NCI-H1092 (cell line): ENCODE data around the gene GRAMD1C.

Source experiments
- DNase-seq: peaks from one replicate; lab custom pipeline; 2025; lab: John Stamatoyannopoulos, UW

GRAMD1C gene

DNA sequence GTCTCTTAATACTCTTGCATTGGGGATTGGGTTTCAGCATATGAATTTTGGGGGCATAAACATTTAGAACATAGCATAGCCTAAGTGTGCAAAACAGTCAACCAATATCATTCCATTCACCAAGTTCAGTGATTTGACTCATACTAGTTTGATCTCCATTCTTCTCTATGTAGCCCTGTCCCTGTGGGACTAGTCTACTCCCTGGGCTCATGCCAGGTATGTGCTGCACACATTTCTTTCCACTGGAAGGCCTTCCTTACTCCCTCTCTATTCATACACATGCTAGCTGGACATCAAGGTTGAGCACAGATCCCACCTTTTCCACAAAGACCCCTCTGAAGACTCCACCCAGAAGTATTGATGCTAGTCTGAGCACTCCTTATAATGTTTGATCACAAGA is 114.3 kb downstream of the GRAMD1C start:
- DNase-seq = no peak

DNA sequence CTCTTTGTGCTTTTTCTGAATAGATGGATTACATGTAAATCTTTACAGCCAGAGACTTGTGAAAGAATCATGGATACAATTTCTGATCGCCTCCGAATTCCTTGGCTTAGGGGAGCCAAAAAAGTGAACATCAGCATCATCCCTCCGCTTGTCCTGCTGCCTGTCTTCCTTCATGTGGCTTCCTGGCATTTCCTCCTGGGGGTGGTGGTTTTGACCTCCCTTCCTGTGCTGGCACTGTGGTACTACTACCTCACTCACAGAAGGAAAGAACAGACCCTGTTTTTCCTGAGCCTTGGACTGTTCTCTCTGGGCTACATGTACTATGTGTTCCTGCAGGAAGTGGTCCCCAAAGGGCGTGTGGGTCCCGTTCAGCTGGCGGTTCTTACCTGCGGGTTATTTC is 115.1 kb downstream of the GRAMD1C start:
- no peak for DNase-seq

DNA sequence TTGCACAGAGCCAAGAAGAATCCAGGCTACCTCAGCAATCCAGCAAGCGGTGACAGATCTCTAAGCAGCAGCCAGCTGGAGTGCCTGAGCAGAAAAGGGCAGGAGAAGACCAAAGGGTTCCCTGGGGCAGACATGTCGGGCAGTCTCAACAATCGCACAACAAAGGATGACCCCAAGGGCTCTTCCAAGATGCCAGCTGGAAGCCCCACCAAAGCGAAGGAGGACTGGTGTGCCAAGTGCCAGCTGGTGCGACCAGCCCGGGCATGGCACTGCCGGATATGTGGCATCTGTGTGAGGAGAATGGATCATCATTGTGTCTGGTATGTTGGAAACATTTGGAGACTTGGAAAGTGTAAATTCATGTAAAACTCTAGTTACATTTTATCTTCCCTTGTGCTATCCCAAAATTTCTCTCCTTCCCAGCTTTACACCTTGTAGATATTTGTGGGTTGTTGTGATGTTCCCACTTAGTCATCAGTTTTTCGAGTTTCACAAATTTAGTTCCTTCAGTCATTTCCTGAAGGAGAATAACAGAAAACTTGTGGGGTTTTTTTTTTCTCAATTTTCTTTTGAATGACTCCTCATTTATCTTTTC is 115.6 kb downstream of the GRAMD1C start:
- DNase-seq = no peak

DNA sequence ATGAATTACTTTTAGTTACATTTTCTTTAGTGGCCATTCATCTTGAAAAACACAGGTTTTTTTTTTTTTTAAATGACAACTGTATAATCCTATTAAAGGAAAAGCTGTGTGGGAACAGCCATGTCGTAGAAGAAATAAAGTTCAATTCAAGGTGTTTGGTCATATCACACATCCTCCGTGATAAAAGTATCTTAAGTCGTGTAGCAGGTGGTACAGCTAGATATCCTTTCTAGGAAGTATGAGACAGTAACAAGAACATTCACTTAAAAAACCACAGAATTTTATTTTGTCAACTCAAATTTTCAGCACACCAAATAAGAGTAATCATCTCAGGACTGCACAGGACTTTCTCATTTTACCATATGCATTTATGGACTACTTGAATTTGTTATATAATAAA is 125.3 kb downstream of the GRAMD1C start:
- no peak for DNase-seq

DNA sequence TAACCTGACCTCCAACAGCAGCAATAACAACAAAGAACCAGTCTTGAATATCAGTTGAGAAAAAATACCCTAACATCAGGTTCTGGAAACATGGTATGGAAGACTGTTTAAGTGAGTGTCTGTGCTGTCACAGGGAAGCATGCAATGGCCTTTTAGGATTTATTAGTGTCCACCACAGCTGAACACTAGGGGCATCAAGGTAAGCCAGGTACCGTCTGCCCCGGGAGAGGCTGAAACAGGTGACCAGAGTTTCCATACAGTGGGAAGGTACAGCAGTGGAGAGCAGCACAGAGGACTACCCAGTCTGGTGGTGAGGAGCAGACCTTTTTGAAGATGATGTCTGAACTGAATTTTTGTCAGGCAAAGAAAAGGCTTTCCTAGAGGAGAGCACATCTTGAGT is 127.6 kb downstream of the GRAMD1C start:
- DNase-seq = no peak

DNA sequence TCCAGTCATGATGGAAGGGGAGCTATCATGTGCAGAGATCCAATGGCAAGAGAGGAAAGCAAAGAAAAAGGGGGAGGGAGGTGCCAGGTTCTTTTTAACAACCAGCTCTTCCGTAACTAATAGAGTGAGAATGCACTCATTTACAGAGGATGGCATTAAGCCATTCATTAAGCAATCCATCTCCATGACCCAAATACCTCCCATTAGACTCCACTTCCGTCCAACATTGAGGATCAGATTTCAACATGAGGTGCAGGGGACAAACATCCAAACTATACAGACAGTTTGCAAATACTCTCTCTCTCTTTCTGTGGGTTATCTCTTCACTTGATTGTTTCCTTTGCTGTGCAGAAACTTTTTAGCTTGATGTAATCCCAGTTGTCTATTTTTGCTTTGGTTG is 130.4 kb downstream of the GRAMD1C start:
- no peak for DNase-seq

DNA sequence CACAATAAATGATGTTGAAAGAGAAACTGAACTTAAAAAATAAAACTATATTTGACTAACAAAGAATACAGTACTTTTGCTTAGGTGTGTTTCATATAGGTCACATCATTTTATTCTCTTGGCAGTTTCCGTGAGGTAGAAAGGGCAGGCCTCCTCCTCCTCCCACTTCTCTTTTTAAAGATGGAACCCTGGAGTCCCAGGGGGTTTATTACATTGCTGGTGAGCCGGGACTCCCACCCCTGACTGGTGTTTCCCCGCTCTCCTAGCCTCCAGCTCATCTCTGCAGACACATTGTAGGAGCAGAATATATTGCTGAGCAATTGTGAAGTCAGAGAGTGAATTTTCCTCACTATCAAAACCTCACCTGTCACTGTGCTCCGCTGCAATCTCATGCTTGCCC is 139.2 kb downstream of the GRAMD1C start:
- no peak for DNase-seq

DNA sequence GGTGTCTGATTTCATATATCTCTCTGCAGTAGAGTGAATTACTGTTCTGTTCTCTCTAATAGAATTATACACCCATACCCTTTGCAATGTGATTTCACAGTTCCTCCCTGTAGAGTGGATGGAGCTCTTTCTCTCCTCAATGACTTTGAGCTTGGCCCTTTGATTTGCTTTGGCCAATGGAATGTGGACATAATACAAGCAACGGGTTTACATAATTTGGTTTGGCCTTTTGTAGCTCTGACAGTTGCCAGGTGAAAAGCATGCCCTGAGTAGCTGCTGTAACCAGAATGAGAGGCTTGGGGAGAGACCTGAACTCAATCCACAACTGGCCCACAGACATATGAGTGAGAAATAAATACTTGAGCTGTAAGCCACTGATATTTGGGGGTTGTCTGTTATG is 141.3 kb downstream of the GRAMD1C start:
- no peak for DNase-seq

DNA sequence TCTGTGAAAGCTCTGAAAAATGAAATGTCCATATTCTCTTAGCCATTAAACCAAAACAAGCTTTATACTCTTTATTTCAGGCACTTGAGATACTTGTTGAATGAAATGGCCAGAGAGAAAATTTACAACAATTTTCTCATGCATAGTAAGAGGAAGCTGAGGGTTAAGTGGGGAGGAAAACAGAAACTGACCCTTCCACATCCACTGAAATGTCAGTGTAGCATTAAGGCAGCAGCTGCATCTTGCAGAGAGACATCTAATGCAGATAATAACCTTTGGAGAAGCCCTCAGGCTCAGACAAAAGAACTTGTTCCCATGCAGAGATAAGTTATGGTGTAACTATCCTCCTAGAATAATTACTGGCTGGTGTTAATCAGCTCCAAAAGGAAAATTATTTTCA is 143.2 kb downstream of the GRAMD1C start:
- DNase-seq = no peak

DNA sequence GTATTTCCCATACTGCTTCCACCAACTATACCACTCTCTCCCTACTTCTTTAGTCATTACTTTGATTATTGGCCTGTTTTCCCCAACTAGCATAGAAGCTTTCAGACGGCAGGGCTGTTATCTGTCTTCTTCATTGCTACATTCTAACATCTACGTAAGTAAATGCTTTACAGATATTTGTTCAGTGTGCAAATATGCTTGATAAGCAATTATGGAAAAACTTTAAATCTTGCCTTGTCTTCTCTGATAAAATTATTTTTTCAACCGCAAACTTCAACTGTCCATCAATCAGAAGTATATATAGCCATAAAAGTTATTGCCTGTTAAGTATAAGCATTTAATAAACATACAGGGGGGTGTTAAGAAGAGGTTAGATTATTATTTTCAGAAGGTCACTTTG is 145.0 kb downstream of the GRAMD1C start:
- no peak for DNase-seq

DNA sequence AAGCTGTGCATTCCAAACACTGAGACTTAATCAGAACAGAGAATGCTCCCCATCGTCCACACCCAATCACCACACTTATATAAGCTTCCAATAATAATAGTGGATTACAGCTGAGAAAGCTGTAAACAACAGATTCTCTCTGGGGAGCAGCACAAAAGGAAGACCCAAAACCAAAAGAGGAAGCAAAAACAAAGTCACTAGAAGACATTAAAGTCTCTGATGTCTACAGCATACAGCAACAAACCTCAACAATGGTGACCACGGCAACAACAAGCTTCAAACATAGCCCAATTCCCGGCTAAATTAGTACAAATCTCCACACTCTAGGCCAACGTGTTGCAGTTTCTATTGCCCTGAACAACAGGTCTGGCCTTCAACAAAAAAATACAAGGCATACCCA is 147.0 kb downstream of the GRAMD1C start:
- no peak for DNase-seq
